Measurements from ENCODE around the gene EDA. TPM values are rescaled to one million over a fixed set of nuclear protein-coding genes. Genes with fewer than 3 reads are reported as not detected.

The EDA gene
- total RNA-seq, 1 donor from 2014 or later = 6.8 TPM

- no peaks in the 10 kb centered on the region for H3K9me3 ChIP-seq (ENCODE audit: low read depth)
- no peak overlapping the region for H2AFZ ChIP-seq (replicated peaks)
- H3K4me1 ChIP-seq = no peaks in the 10 kb centered on the region
- H3K27ac ChIP-seq = no peak overlapping the region
- H3K4me1 Mint-ChIP-seq = no peaks in the 10 kb centered on the region
- H3K4me3 Mint-ChIP-seq = no peak overlapping the region
- peaks cover 2% of the 10 kb centered on the region for H3K9me3 Mint-ChIP-seq
- H3K36me3 Mint-ChIP-seq = no peaks in the 10 kb centered on the region
- H3K27ac Mint-ChIP-seq = no peak overlapping the region
- H3K4me3 ChIP-seq = no peak overlapping the region
- H3K4me2 ChIP-seq = no peak overlapping the region
- H3K9ac ChIP-seq = no peak overlapping the region
- H4K20me1 ChIP-seq (ENCODE audit: low read depth) = no peaks in the 10 kb centered on the region
- H3K27me3 Mint-ChIP-seq (ENCODE audit: insufficient read depth, low read depth) = peaks cover 2% of the 10 kb centered on the region
- H3F3A ChIP-seq (ENCODE audit: low read depth) = no peaks in the 10 kb centered on the region
- no peaks in the 10 kb centered on the region for H3K27me3 ChIP-seq
- no peaks in the 10 kb centered on the region for H3K36me3 ChIP-seq
- H3K79me2 ChIP-seq (ENCODE audit: low read depth) = no peaks in the 10 kb centered on the region
- DNase-seq (ENCODE audit: low spot score) = no peak
- TF ChIP-seq EZH2phosphoT487 (IDR thresholded peaks at IDR 0.05) (no peak), EZH2 (IDR thresholded peaks at IDR 0.05) (no peak), CTCF (IDR thresholded peaks at IDR 0.05) (no peak)
Observed at GRCh38 chrX:70039758-70040157, 423.8 kb downstream of the EDA start.

GRCh38 chrX:70041993-70042392 is 426.1 kb downstream of the EDA start:
- H3K36me3 ChIP-seq = no peaks in the 10 kb centered on the region
- H3K27me3 ChIP-seq = no peaks in the 10 kb centered on the region
- DNase-seq (ENCODE audit: low spot score) = no peak
- H3K4me3 Mint-ChIP-seq = no peak overlapping the region
- no peaks in the 10 kb centered on the region for H3K4me1 ChIP-seq
- no peak overlapping the region for H2AFZ ChIP-seq (replicated peaks)
- peaks cover 6% of the 10 kb centered on the region for H3K9me3 Mint-ChIP-seq
- no peak overlapping the region for H3K4me3 ChIP-seq
- no peaks in the 10 kb centered on the region for H4K20me1 ChIP-seq (ENCODE audit: low read depth)
- TF ChIP-seq CTCF (IDR thresholded peaks at IDR 0.05) (no peak), EZH2 (IDR thresholded peaks at IDR 0.05) (no peak), EZH2phosphoT487 (IDR thresholded peaks at IDR 0.05) (no peak)
- no peaks in the 10 kb centered on the region for H3K9me3 ChIP-seq (ENCODE audit: low read depth)
- no peaks in the 10 kb centered on the region for H3K27me3 Mint-ChIP-seq (ENCODE audit: insufficient read depth, low read depth)
- no peaks in the 10 kb centered on the region for H3K4me1 Mint-ChIP-seq
- no peak overlapping the region for H3K4me2 ChIP-seq
- no peak overlapping the region for H3K27ac ChIP-seq
- no peaks in the 10 kb centered on the region for H3F3A ChIP-seq (ENCODE audit: low read depth)
- H3K36me3 Mint-ChIP-seq = no peaks in the 10 kb centered on the region
- no peaks in the 10 kb centered on the region for H3K79me2 ChIP-seq (ENCODE audit: low read depth)
- H3K27ac Mint-ChIP-seq = no peak overlapping the region
- H3K9ac ChIP-seq = no peak overlapping the region

GRCh38 chrX:70042399-70043371 is 426.8 kb downstream of the EDA start:
- no peak overlapping the region for H3K9ac ChIP-seq
- H3K27ac ChIP-seq = no peak overlapping the region
- no peak overlapping the region for H3K4me3 Mint-ChIP-seq
- H4K20me1 ChIP-seq (ENCODE audit: low read depth) = no peaks in the 10 kb centered on the region
- no peak overlapping the region for H3K27ac Mint-ChIP-seq
- H3K4me1 Mint-ChIP-seq = no peaks in the 10 kb centered on the region
- H2AFZ ChIP-seq (replicated peaks) = no peak overlapping the region
- H3K27me3 Mint-ChIP-seq (ENCODE audit: insufficient read depth, low read depth) = no peaks in the 10 kb centered on the region
- peaks cover 6% of the 10 kb centered on the region for H3K9me3 Mint-ChIP-seq
- H3K4me2 ChIP-seq = no peak overlapping the region
- no peaks in the 10 kb centered on the region for H3K36me3 Mint-ChIP-seq
- H3K79me2 ChIP-seq (ENCODE audit: low read depth) = no peaks in the 10 kb centered on the region
- no peak overlapping the region for H3K4me3 ChIP-seq
- no peaks in the 10 kb centered on the region for H3K4me1 ChIP-seq
- H3K27me3 ChIP-seq = no peaks in the 10 kb centered on the region
- no peaks in the 10 kb centered on the region for H3K36me3 ChIP-seq
- TF ChIP-seq EZH2phosphoT487 (IDR thresholded peaks at IDR 0.05) (no peak), CTCF (IDR thresholded peaks at IDR 0.05) (no peak), EZH2 (IDR thresholded peaks at IDR 0.05) (no peak)
- H3F3A ChIP-seq (ENCODE audit: low read depth) = no peaks in the 10 kb centered on the region
- H3K9me3 ChIP-seq (ENCODE audit: low read depth) = no peaks in the 10 kb centered on the region
- DNase-seq (ENCODE audit: low spot score) = no peak
